Measurements from ENCODE around the gene CEP290.

DNA sequence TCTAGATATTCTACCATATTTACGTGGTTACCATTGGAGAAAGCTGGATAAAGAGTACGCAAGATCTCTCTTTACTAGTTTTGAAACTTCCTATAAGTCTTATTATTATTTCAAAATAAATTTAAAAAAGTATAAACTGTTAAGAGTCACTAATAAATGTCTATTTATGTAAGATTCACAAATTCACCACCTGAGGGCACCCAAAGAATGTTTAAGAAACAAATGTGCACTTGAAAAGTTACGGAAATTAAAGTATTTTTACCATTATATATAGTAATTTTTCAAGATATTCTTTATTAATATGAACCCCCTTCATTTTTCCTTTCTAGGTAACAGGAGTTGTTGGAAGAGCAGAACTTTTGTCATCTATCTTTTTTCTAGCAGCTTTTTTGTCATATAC is 12.1 kb upstream of the CEP290 start:
- TF ChIP-seq CTCF (IDR thresholded peaks at IDR 0.05; ENCODE audit: insufficient read depth, low read length, poor library complexity, severe bottlenecking) (no peak), EZH2phosphoT487 (conservative IDR thresholded peaks at IDR 0.05; ENCODE audit: low read length) (no peak)
